WTC11 (cell line): ENCODE data around the gene CYRIA.

Experiments used
- CTCF ChIP-seq: fragments of 200-600 bp; IDR thresholded peaks from 2 replicates; pipeline ENCODE4 v1.8.0; 2022; ENCODE audit warnings: antibody characterized with exemption
- JUN ChIP-seq: sonication (generic); formaldehyde crosslinking; IDR thresholded peaks from 2 replicates; pipeline ENCODE4 v1.8.0; 2023; ENCODE audit warnings: mild to moderate bottlenecking, missing genetic modification reagents
- NR2C2 ChIP-seq: sonication (generic); formaldehyde crosslinking; IDR thresholded peaks from 2 replicates; pipeline ENCODE4 v1.8.0; 2022; ENCODE audit warnings: mild to moderate bottlenecking, missing genetic modification reagents
- RELA ChIP-seq: sonication (generic); formaldehyde crosslinking; IDR thresholded peaks from 2 replicates; pipeline ENCODE4 v1.8.1; 2022; ENCODE audit warnings: missing genetic modification reagents, mild to moderate bottlenecking, borderline replicate concordance
- SMAD3 ChIP-seq: sonication (generic); formaldehyde crosslinking; IDR thresholded peaks from 2 replicates; pipeline ENCODE4 v1.8.0; 2022; ENCODE audit warnings: missing genetic modification reagents, mild to moderate bottlenecking, borderline replicate concordance
- ZNF138 ChIP-seq: sonication (generic); formaldehyde crosslinking; conservative IDR thresholded peaks from 2 replicates; pipeline ENCODE4 v1.8.1; 2022; ENCODE audit warnings: mild to moderate bottlenecking, moderate library complexity, missing genetic modification reagents

GRCh38 chr2:16637304-16637703 is 28.3 kb downstream of the CYRIA start:
- TF ChIP-seq RELA, result no peak
- no peak for TF ChIP-seq NR2C2 (CRISPR knock-in tag)
- TF ChIP-seq CTCF, result no peak
- no peak for TF ChIP-seq JUN (CRISPR knock-in tag)
- TF ChIP-seq SMAD3 (CRISPR knock-in tag), result no peak
- no peak for TF ChIP-seq ZNF138 (CRISPR knock-in tag)
